ENCODE measurements around the gene TMEM144.
A peak's percentile ranks its signal among the peaks of the same experiment; 100 is the strongest.
"Not testable (repeated sequence)": the region's sequence is repeated elsewhere in the genome, so short reads cannot be mapped to it uniquely, and the experiment has no call there.

The TMEM144 gene

GRCh38 chr4:158236304-158237030 lies 26.2 kb downstream of the TMEM144 start:
- no peak for DNase-seq (ENCODE audit: low spot score)

DNA sequence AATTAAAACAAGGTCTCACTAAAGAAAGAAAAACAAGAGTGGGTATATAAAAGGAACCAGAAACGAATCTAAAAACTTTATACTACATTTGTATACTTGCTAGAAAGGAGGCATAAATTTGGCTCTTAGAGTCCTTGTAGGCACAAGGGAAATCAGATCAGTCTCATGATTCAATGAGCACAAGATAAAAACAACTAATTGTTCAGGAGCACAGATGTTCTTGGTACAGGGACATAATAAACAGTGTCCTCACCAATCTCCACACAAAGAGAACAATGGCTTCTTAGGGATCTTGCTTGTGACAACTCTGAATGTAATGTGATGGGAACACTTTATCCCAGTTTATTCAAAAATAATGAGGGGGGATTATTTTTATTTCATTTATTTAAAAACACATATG lies 28.3 kb downstream of the TMEM144 start:
- DNase-seq (ENCODE audit: low spot score) = no peak

GRCh38 chr4:158239196-158239595 lies 28.9 kb downstream of the TMEM144 start:
- DNase-seq (ENCODE audit: low spot score) = no peak

- no peak for DNase-seq (ENCODE audit: low spot score)
These were observed 32.8 kb downstream of the TMEM144 start for GRCh38 chr4:158243071-158243470.

DNA sequence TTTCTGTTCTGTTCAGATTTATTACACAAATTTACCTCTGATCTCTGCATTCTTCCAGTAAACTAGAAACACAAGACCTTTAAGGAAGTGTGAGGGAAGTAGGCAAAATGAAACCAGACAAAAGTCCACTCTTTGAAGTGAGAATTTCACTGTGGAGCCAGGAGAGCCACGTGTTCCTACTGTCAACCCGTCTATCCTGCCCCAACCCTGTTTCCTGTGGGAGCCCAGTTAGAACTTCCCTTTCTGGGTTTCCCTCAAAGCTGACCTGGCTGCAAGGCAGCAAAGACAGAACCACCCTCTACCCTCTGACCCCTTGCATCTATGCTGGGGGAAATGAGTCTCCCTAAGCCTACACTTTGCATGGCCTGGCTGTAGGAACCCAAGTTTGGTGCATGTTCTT lies 40.0 kb downstream of the TMEM144 start:
- DNase-seq (ENCODE audit: low spot score) = no peak

DNA sequence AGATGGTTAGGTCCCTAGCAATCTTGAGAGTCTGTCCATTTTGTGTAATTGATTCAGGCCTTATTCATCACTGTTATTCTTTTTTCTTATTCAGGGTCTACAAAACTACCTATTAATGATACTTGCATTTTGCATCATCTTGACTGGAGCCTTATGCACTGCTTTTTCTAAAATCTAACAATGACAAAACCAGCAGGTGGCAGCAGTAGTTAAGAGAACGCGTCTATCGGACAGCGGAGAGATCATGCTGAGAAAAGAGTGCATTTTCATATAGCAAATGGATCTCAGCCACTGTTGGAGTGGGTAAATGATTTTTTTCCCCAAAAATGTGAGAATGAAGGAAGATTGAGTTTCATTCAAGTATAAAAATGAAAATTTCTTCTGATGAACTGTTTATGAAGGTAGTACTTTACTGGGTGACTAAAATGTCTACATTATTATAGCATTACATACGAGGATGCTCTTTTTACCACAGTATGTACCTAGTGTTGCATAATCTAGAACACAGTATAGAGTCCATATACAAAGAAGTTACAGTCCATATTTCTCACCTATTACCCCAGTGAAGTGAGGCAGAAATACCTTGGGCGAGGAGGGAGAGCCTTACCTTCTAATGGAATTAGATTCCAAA lies 43.2 kb downstream of the TMEM144 start:
- DNase-seq (ENCODE audit: low spot score) = peak; percentile 46

DNA sequence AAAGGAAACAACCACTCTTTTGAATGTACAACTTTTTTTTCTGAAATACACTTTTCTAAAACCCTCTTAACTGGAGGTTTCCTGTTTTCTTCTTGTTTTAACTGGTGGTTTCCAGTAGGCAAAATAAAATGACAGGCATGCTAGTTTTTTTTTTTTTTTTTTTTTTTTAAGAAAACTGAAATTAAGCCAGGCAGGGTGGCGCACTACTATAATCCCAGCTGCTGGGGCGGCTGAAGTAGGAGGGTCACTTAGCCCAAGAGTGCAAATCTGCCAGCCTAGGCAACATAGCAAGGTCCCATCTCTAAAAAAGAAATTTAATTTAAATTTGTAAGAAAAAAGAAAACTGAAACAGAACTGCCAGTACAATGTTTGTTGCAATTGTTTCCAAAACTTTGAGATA lies 44.0 kb downstream of the TMEM144 start:
- DNase-seq (ENCODE audit: low spot score) = no peak

DNA sequence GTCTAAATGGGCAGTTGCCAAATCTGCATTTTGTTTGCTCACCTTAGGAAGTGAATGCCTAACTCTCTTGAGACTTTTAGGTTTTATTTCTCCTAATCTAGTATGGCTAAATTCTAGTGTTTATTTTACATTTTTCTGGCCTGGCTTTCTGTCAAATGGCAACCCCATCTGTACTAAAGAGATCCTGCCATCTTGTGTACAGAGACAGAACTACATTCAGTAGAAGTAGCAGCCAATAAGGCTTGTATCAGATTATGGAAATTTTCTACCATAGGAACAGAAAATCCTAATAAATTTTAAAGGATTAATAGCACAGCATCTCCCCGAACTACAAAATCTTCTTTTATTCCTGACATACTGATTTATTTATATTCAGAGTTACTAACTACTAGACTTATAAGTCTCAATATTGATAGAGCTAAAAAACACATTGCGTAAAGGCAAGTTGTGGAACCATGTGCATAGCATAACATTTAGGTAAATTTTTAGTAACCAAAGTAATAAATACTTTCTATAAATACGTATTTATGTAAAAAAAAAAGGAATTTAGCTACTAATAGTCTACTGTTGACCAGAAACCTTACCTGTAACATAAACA lies 45.5 kb downstream of the TMEM144 start:
- DNase-seq (ENCODE audit: low spot score) = peak; percentile 29

GRCh38 chr4:158259955-158260575 lies 49.8 kb downstream of the TMEM144 start:
- DNase-seq (ENCODE audit: low spot score) = peak; percentile 16

DNA sequence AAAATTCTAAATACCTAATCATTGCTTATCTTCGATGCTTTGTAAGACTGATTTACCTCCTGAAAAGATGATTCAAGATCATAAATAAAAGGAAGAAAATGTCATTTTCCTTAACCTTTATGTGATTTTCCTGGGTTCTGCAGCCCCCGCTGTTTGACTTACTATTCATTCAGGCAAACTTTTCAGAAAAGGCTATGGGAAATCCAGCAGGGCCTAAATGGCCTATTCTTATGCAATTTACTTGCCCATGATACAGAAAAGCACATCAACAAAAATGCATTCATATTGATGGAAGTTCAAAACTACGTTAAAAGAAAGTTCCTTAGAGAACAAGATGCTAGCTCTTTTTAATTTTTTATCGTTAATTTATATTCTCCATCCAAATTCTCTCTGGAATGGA lies 51.2 kb downstream of the TMEM144 start:
- no peak for DNase-seq (ENCODE audit: low spot score)

DNA sequence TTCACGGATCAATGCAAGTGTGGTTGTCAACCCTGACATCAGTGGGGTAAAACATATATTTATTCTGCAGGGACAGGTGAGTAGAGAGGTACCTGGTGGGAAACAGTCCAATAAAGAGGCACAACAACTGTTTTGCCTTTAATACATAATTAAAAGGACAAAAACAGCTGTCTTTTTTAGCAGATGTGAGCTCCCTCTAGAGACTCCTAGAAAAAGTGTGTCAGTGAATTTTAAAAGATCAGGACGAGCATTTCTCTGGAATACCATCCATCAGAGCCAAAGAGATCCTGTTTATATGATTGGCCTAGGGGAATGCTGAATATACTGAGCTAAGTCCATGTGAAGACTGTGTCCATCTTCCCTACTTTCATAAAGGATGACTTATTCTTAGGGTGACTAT lies 58.3 kb downstream of the TMEM144 start:
- no peak for DNase-seq (ENCODE audit: low spot score)

DNA sequence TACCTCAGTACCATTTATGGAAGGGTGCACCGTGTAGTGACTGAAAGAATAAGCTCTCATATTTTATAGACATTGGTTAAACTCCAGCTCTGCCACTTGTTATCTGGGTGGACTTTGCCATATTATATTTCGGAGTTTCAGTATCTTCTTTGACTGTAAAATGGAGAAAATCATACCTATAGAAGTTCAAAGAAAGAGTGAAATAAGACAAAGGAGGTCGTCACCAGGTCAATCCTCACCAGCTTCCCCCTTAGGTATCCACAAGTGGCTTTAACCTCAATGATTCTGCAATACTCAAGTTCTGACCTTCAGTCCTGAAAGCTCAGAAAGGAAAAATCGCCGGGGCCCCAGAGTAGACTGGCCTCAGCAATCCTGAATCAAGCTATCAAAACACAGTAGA lies 64.3 kb downstream of the TMEM144 start:
- DNase-seq (ENCODE audit: low spot score) = no peak

DNA sequence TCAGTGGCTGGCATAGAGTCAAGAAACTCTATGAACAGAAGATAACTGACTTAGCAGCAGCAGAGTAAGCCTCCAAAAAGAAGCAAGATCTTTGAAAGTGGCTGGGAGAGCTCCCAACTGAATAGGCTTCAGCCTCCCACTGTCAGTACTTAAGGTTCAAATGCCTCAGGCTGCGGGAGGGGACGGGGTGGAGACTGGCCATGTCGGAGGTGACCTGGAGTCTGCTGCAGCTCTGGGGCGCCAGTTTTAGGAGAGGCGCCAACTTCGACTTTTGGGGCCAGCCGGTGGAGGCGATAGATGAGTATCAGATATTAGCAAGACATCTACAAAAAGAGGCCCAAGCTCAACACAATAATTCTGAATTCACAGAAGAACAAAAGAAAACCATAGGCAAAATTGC lies 67.3 kb downstream of the TMEM144 start:
- DNase-seq (ENCODE audit: low spot score) = no peak

GRCh38 chr4:158279052-158279451 lies 68.8 kb downstream of the TMEM144 start:
- DNase-seq (ENCODE audit: low spot score) = not testable (repeated sequence)

DNA sequence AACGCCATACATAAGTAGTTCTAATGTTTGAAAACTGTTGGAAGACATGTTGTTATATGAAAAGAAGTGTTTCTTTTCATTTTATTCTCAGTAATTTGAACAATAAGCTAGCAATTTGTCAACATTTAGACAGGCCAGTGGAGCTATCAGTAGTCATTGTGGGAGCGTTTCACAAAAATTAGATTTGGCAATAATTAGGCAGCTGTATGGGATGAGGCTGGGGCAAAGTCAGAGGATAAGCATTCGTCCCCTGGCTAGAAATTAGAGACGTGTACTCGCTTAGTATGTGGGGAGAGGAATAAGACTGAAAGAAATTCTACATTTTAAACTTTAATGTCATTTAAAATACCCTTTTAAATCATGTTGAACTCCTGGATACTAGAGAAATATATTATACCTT lies 70.6 kb downstream of the TMEM144 start:
- DNase-seq (ENCODE audit: low spot score) = peak; percentile 10

GRCh38 chr4:158282252-158282651 lies 72.0 kb downstream of the TMEM144 start:
- DNase-seq (ENCODE audit: low spot score) = no peak

DNA sequence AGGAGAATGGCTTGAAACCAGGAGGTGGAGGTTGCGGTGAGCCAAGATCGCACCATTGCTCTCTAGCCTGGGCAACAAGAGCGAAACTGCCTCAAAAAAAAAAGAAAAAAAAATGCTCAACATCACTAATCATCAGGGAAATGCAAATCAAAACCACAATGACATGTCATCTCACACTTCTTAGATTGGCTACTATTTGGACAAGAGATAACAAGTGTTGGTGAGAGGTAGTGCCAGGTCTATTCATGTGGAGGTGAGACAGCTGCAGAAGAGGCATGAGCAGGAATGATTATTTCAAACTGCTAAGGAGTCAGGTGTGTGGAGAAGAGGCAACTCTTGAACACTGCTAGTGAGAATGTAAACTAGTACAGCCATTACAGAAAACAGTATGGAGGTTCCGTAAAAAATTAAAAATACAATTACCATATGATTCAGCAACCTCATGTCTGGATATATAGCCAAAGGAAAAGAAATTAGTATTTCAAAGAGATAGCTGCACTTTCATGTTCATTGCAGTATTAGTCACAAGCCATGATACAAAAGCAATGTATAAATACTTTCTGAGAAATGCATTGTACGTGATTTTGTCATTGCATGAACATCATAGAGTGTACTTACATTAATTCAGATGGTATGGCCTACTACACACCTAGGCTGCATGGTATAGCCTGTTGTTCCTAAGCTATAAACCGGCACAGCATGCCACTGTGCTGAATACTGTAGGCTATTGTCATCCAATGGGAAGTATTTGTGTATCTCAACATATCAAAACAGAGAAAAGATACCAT lies 75.3 kb downstream of the TMEM144 start:
- DNase-seq (ENCODE audit: low spot score) = no peak

GRCh38 chr4:158290912-158291311 lies 80.6 kb downstream of the TMEM144 start:
- DNase-seq (ENCODE audit: low spot score) = no peak

DNA sequence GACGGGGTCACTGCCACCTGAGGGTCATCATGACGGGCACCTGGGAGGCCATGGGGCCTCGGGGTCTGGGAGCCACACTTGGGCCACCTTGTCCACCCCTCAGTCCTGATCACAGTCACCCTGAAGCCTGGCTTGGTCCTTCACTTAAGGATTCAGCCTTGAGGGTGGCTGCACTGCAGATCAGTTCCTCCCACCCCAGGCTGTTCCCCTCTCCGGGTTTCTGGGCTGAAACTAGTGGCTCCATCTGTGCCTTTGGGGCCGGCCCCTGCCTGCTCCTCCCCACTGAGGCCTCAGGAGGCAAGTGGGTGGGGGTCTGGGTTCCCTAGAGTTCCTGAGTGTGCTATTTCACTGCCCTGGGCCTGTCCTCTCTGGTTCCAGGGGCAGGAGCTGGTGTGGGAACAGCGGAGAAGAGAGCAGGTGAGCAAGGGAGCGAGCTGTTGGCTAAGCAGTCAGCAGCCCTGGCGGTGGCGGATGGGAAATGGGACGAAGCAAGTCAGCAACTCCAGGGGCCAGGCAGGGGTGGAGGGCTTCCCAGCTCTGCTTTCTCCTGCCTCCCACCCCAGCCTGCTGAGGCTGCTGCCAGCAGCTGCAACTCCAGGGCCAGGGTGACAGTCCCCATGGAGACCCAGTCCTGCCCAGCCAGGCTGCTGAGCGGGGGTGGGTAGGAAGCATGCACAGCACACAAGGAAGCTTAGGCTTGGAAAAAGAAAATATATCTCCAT lies 81.2 kb downstream of the TMEM144 start:
- no peak for DNase-seq (ENCODE audit: low spot score)

GRCh38 chr4:158292156-158292555 lies 81.9 kb downstream of the TMEM144 start:
- DNase-seq (ENCODE audit: low spot score) = no peak

DNA sequence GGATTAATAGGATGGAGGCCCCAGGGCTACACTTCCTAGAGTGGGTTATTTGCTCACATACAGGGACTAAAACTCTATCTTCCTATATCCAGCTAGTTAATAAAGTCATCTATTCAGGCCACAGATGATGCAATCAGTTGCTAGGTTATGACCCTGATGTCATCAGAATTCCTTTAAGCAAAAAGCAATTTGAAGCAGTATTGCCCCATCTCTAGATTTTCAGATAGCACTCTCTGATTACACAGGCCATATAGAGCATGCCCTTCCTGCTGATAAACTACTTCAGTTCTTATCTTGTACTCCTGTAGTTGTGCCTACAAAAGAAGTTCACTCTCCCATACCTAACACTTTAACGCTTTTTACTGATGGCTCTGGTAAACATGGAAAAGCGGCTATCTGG lies 84.8 kb downstream of the TMEM144 start:
- DNase-seq (ENCODE audit: low spot score) = no peak
